Measurements from ENCODE around the gene MRPS34.

Gene MRPS34

GRCh38 chr16:1794221-1794871 lies 21.4 kb upstream of the MRPS34 start:
- no peak for DNase-seq

- DNase-seq, result no peak
Observed at GRCh38 chr16:1793578-1794220, 20.8 kb upstream of the MRPS34 start, which contains the start of gene IGFALS. TSS of gene IGFALS (minus strand) at chr16:1793705. CDS start at chr16:1793652, 53 bp downstream.

- no peak for DNase-seq
Observed at GRCh38 chr16:1792836-1793577, 20.1 kb upstream of the MRPS34 start.

GRCh38 chr16:1791943-1792812 lies 19.2 kb upstream of the MRPS34 start:
- DNase-seq, result no peak

GRCh38 chr16:1791256-1791942 lies 18.5 kb upstream of the MRPS34 start:
- no peak for DNase-seq

- no peak for DNase-seq
Observed at GRCh38 chr16:1790611-1791255, 17.8 kb upstream of the MRPS34 start.

GRCh38 chr16:1790261-1790610 lies 17.3 kb upstream of the MRPS34 start:
- DNase-seq, result no peak

GRCh38 chr16:1789643-1790045 lies 16.7 kb upstream of the MRPS34 start:
- DNase-seq, result no peak

- no peak for DNase-seq
Observed at GRCh38 chr16:1788708-1789100, 15.8 kb upstream of the MRPS34 start.

GRCh38 chr16:1788095-1788707 lies 15.3 kb upstream of the MRPS34 start:
- DNase-seq, result no peak

GRCh38 chr16:1787322-1788094 lies 14.6 kb upstream of the MRPS34 start:
- no peak for DNase-seq

- no peak for DNase-seq
Observed at GRCh38 chr16:1787056-1787321, 14.1 kb upstream of the MRPS34 start.

- DNase-seq, result no peak
Observed at GRCh38 chr16:1786242-1787055, 13.5 kb upstream of the MRPS34 start.

- DNase-seq, result no peak
Observed at GRCh38 chr16:1785846-1786170, 12.9 kb upstream of the MRPS34 start.

GRCh38 chr16:1784977-1785845 lies 12.3 kb upstream of the MRPS34 start:
- DNase-seq, result no peak

- DNase-seq, result peak; percentile 100
Observed at GRCh38 chr16:1782408-1783264, 9.7 kb upstream of the MRPS34 start, which contains the start of the genes NUBP2 and SPSB3. TSS of gene NUBP2 (plus strand) at chr16:1782960. CDS start at chr16:1783021, 61 bp downstream. TSS of gene SPSB3 (minus strand) at chr16:1782571. CDS start at chr16:1781483, 1,088 bp downstream.

GRCh38 chr16:1781758-1782407 lies 8.9 kb upstream of the MRPS34 start:
- DNase-seq, result no peak
